NT2/D1 (cell line): ENCODE results near the gene GUCY1A1.
A peak's percentile ranks its signal among the peaks of the same experiment; 100 is the strongest.

Source experiments
- DNase-seq: peaks from one replicate; pipeline ENCODE4 v3.0.0-alpha.2; 2011; ENCODE audit warnings: low read depth, low spot score
- H3K27me3 ChIP-seq: 2 replicates; pipeline ENCODE4 v1.6.0; 2011; ENCODE audit warnings: mild to moderate bottlenecking; ENCODE audit not compliant: insufficient read length, insufficient read depth
- H3K36me3 ChIP-seq: 2 replicates; pipeline ENCODE4 v1.6.1; 2011; ENCODE audit warnings: mild to moderate bottlenecking, low read length, mixed read lengths; ENCODE audit not compliant: insufficient read depth, insufficient read length
- H3K4me1 ChIP-seq: 2 replicates; pipeline ENCODE4 v1.5.1; 2011; ENCODE audit not compliant: insufficient read depth, insufficient read length
- H3K4me3 ChIP-seq: 2 replicates; pipeline ENCODE4 v1.5.1; 2011; ENCODE audit warnings: low read depth; ENCODE audit not compliant: insufficient read length
- H3K9ac ChIP-seq: 2 replicates; pipeline ENCODE4 v1.6.0; 2011; ENCODE audit warnings: low read depth; ENCODE audit not compliant: insufficient read length
- H3K9me3 ChIP-seq: 2 replicates; pipeline ENCODE4 v1.5.1; 2011; ENCODE audit warnings: mild to moderate bottlenecking, low read length; ENCODE audit not compliant: insufficient read depth
- SUZ12 ChIP-seq: IDR thresholded peaks from 2 replicates; pipeline ENCODE4 v1.6.1; 2011; ENCODE audit not compliant: insufficient read length, insufficient read depth; ENCODE audit errors: extremely low read depth
- YY1 ChIP-seq: IDR thresholded peaks from 2 replicates; pipeline ENCODE4 v1.6.1; 2011; ENCODE audit not compliant: insufficient read length, insufficient read depth
- ZNF274 ChIP-seq: IDR thresholded peaks from 2 replicates; pipeline ENCODE4 v1.6.1; 2011; ENCODE audit warnings: mild to moderate bottlenecking, low read depth, low read length

The GUCY1A1 gene

DNA sequence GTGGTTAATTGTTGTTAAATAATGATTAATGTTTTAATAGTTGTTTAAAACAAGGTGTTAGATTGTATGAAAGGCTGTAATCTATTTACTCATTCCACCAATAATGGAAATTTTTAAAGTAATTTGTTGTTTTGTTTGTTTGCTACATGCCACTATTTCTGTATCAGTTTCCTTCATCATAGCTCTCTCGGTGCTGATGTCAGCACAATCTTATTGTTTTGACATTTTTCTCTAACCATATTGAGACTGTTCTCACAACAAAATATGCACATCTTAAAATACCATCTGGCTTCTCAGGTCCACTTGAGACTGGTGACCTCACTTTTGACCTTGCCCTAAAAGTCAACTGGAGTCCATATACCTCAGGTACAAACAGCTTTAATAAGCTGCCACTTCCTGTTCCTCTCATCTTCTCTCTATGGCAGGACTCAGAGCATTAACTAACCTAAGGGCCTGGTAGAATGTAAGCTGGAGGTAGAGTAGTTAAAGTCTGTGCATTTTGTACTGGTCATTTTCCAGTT, 91.2 kb downstream of the GUCY1A1 start:
- H3K27me3 ChIP-seq = peaks cover 28% of the 10 kb centered on the region
- no peak overlapping the region for H3K4me3 ChIP-seq
- TF ChIP-seq YY1 (no peak), ZNF274 (no peak), SUZ12 (no peak)
- H3K4me1 ChIP-seq = no peaks in the 10 kb centered on the region
- H3K9ac ChIP-seq = no peak overlapping the region
- H3K9me3 ChIP-seq = no peaks in the 10 kb centered on the region
- H3K36me3 ChIP-seq = no peaks in the 10 kb centered on the region
- DNase-seq = no peak

DNA sequence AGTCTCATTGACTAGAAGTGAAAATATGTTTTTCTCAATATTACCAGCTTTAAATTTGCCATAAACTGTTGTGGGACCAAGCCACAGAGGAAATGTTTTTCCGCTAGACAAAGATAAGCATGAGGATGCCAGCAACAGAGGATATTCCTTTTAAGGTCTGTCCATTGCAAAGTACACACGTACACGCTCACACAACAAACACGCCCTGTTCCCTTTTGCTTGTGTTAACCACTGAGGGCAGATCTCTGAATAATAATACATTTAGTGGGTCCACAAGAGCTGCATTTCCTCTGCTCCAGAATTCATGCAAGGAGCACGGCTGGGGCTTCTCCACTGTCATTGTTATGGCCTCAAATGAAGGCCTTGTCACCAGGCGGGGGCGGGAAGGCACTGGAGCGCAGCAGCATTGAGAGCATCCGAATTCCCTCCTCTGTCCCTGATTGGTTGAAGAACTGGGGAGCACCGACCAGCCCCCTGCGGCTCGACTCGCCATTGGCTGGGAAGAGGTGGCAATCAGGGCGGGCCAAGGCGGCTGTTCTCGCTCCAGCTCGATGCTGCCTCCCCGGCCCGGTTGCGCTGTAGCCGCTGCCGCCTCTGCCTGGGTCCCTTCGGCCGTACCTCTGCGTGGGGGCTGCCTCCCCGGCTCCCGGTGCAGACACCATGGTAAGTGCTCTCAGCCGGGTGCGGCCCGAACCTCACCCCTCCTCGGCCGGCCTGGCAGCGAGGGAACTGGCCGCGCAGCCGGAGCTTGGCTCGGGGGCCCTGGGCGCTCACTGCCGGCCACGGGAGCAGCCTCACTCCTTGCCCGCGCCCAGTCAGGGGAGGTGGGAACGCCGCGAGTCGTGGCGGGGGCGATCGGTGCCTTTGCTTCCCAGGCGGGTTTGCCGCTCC, 92.1 kb downstream of the GUCY1A1 start, which contains the start of gene GUCY1B1:
Gene GUCY1B1 (plus strand): TSS at position 541 of the 891 bp plus-strand sequence. CDS start 120 bp downstream, at position 661.
- Histone ChIP-seq H3K4me1 (no peaks in the 10 kb centered on the region), H3K4me3 (peak within 1 kb of the TSS; percentile 57), H3K9ac (peak within 1 kb of the TSS; percentile 42), H3K27me3 (peaks cover 28% of the 10 kb centered on the region), H3K9me3 (no peaks in the 10 kb centered on the region), H3K36me3 (no peaks in the 10 kb centered on the region)
- TF ChIP-seq SUZ12 (no peak), ZNF274 (no peak), YY1 (no peak)
- peak; percentile 67 for DNase-seq

DNA sequence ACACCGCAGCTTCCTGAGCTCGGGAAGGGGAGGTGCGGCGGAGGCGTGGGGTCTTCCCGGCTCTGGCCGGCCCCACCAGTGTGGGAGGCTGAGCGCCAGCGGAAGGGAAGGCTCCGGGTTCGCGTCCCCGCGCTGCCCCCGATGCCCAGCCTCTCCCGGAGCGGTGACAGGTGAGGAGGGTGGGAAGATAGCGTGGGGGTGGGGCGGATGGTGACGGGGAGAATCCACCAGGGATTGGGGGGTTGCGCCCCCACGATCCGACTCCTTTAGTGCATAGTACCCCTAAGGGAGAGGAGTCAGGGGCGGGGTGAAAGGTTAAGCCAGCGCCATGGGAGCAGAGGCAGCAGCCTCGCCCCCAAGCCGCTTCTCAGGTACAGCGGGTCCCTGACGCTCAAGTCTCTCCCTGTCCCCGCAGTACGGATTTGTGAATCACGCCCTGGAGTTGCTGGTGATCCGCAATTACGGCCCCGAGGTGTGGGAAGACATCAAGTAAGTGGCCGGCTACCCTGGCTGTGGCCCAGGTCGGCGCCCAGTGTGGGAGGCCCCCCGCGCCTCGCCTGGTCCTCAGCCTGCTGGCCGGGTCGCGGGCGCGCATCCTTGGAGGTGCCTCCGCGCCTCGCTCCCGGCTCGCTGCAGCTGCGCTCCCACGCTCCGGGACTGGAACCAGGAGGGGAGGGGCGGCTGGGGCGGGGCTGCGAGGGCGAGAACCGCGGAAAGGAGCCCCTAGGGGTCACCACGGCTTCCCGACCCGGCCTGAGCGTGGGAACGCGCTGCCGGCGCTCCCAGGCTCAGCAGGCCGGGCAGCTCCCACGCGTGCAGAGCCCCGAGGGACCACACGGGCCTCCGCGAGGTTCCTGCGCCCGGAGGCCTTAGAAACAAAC, 93.0 kb downstream of the GUCY1A1 start:
- TF ChIP-seq YY1 (no peak), ZNF274 (no peak), SUZ12 (no peak)
- no peaks in the 10 kb centered on the region for H3K36me3 ChIP-seq
- peak overlapping the region; percentile 42 for H3K9ac ChIP-seq
- H3K4me1 ChIP-seq = no peaks in the 10 kb centered on the region
- no peaks in the 10 kb centered on the region for H3K9me3 ChIP-seq
- peak overlapping the region; percentile 57 for H3K4me3 ChIP-seq
- no peak for DNase-seq
- peaks cover 28% of the 10 kb centered on the region for H3K27me3 ChIP-seq

DNA sequence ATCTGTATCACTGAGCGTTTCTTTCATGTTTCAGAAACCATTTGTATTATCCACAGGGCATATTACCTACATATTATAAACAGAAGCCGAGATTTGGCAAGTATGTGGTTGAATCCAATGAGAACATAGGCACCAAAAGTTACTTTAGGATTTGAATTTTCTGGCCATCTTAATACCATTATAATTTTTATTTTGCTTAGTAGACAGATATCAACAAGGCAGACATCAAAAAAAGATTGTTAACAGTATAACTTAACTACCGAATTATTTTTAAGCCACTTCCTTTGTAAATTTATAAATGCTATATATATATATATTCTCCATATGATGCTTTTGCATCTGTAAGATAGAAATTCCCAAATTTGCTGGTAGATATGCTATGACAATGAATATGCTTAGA, 94.4 kb downstream of the GUCY1A1 start:
- TF ChIP-seq YY1 (no peak), ZNF274 (no peak), SUZ12 (no peak)
- Histone ChIP-seq H3K4me3 (no peak overlapping the region), H3K27me3 (peaks cover 28% of the 10 kb centered on the region), H3K4me1 (no peaks in the 10 kb centered on the region), H3K9ac (no peak overlapping the region), H3K9me3 (no peaks in the 10 kb centered on the region), H3K36me3 (no peaks in the 10 kb centered on the region)
- DNase-seq = no peak

DNA sequence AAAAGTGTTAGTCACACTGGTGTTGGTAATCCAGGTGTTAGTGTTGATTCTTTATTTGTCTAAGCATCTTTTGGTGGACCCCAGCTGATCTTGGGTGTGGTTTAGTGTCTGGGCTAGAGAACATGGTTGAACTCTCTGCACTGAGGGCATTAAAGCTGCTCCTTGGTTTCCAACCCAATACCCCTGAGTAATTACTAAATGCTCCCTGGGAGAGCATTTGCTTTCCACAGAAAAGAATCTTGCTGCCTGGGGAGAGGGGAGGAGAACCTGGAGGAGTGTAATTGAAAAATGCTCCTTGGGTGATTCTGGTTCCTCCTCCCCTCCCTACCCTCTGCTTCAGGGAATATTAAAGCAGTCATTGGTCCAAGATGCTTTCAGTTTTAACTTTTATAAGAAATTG, 95.3 kb downstream of the GUCY1A1 start:
- no peak overlapping the region for H3K9ac ChIP-seq
- no peaks in the 10 kb centered on the region for H3K9me3 ChIP-seq
- H3K4me1 ChIP-seq = no peaks in the 10 kb centered on the region
- TF ChIP-seq ZNF274 (no peak), YY1 (no peak)
- no peak for DNase-seq
- no peak overlapping the region for H3K4me3 ChIP-seq
- H3K27me3 ChIP-seq = peaks cover 28% of the 10 kb centered on the region
- H3K36me3 ChIP-seq = no peaks in the 10 kb centered on the region

DNA sequence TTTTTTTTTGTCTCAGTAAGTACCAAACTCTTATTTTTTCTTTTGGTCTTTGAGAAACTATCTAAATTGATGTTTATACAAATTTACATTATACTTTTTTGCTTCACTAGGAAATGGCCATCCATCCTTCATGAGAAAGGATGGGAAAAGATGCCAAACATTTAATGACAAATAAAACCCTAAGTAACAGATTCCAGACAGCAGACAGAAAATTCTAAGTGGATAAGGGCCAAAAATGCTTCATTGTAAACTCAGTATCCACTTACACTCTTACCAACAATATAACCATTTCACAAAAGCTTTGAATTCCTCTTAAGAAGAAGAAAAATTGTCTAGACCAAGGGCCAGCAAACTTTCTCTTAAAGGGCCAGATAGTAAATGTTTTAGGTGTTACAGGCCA, 95.7 kb downstream of the GUCY1A1 start:
- TF ChIP-seq YY1 = no peak
- no peak for TF ChIP-seq ZNF274
- TF ChIP-seq SUZ12 = no peak
- Histone ChIP-seq H3K27me3 (peaks cover 28% of the 10 kb centered on the region), H3K9me3 (no peaks in the 10 kb centered on the region), H3K9ac (no peak overlapping the region), H3K4me3 (no peak overlapping the region), H3K4me1 (no peaks in the 10 kb centered on the region), H3K36me3 (no peaks in the 10 kb centered on the region)
- DNase-seq = no peak
